NT2/D1 (cell line): ENCODE data around the gene SEC11C.
A peak's percentile ranks its signal among the peaks of the same experiment; 100 is the strongest.

Experiments
- DNase-seq: peaks from one replicate; pipeline ENCODE4 v3.0.0-alpha.2; 2011; ENCODE audit warnings: low read depth, low spot score
- H3K27me3 ChIP-seq: 2 replicates; pipeline ENCODE4 v1.6.0; 2011; ENCODE audit warnings: mild to moderate bottlenecking; ENCODE audit not compliant: insufficient read length, insufficient read depth
- H3K36me3 ChIP-seq: 2 replicates; pipeline ENCODE4 v1.6.1; 2011; ENCODE audit warnings: mild to moderate bottlenecking, low read length, mixed read lengths; ENCODE audit not compliant: insufficient read depth, insufficient read length
- H3K4me1 ChIP-seq: 2 replicates; pipeline ENCODE4 v1.5.1; 2011; ENCODE audit not compliant: insufficient read depth, insufficient read length
- H3K4me3 ChIP-seq: 2 replicates; pipeline ENCODE4 v1.5.1; 2011; ENCODE audit warnings: low read depth; ENCODE audit not compliant: insufficient read length
- H3K9ac ChIP-seq: 2 replicates; pipeline ENCODE4 v1.6.0; 2011; ENCODE audit warnings: low read depth; ENCODE audit not compliant: insufficient read length
- H3K9me3 ChIP-seq: 2 replicates; pipeline ENCODE4 v1.5.1; 2011; ENCODE audit warnings: mild to moderate bottlenecking, low read length; ENCODE audit not compliant: insufficient read depth
- SUZ12 ChIP-seq: IDR thresholded peaks from 2 replicates; pipeline ENCODE4 v1.6.1; 2011; ENCODE audit not compliant: insufficient read length, insufficient read depth; ENCODE audit errors: extremely low read depth
- YY1 ChIP-seq: IDR thresholded peaks from 2 replicates; pipeline ENCODE4 v1.6.1; 2011; ENCODE audit not compliant: insufficient read length, insufficient read depth
- ZNF274 ChIP-seq: IDR thresholded peaks from 2 replicates; pipeline ENCODE4 v1.6.1; 2011; ENCODE audit warnings: mild to moderate bottlenecking, low read depth, low read length

Gene SEC11C

DNA sequence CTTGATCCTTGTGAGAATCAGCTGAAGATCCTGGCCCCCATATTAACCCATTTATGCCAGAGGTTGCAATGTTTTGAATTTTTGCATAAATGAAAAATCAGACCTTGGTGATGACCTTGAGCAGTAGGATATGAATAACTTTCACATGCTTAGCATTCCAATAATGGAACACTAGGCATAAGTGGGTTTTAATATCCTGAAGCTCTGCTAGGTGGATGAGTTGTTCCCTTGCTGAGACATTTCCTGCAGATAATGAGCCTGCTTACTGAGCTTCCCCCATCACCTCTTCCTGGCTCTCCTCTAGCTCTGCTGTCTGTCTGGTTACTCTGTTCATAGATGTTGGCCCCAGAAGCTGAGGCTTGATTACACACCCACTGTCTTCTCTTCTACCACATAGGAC is 25.5 kb upstream of the SEC11C start:
- DNase-seq, result no peak
- no peak overlapping the region for H3K4me3 ChIP-seq
- no peaks in the 10 kb centered on the region for H3K9me3 ChIP-seq
- no peak for TF ChIP-seq YY1
- no peak for TF ChIP-seq SUZ12
- TF ChIP-seq ZNF274, result no peak
- H3K9ac ChIP-seq, result no peak overlapping the region
- no peaks in the 10 kb centered on the region for H3K4me1 ChIP-seq
- no peaks in the 10 kb centered on the region for H3K27me3 ChIP-seq
- H3K36me3 ChIP-seq, result no peaks in the 10 kb centered on the region

DNA sequence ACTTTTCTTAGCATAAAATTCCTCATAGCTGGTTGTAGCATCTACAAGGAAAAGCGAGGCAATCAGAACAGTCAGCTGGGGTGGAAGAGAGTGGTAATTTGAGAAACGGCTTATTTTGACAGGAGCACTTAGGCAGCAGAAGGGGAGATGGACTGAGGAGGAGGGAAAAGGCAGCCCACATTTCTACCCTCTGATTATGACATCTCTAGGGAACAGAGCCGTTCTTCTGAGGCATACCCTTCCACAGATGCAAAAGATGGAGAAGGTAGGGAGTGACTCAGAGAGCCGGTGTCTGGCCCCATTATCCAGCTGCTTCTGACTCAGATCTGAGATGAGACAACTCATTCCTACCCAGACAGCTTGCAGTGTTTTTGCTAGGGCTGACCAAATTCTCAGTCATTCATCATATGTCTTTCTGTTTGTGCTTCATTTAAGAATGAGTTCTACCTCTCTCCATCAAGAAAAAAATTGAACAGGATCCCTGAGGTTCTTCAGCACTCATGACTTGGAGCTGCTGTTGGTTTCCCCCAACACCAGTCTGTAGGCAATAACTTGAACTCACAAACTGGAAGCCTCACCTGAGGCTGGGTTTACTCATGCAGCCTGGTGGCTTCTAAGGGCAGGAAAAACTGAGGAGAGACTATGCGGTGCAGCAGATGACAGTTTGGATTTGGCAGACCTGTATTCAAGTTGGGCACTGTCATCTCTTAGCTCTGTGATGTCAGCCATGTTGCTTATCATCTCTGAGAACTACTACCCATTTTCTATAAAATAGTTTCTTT is 15.9 kb upstream of the SEC11C start:
- Histone ChIP-seq H3K9ac (no peak overlapping the region), H3K36me3 (no peaks in the 10 kb centered on the region), H3K9me3 (no peaks in the 10 kb centered on the region), H3K4me3 (no peak overlapping the region), H3K27me3 (no peaks in the 10 kb centered on the region), H3K4me1 (no peaks in the 10 kb centered on the region)
- no peak for TF ChIP-seq YY1
- TF ChIP-seq ZNF274, result no peak
- TF ChIP-seq SUZ12, result no peak
- DNase-seq, result no peak

DNA sequence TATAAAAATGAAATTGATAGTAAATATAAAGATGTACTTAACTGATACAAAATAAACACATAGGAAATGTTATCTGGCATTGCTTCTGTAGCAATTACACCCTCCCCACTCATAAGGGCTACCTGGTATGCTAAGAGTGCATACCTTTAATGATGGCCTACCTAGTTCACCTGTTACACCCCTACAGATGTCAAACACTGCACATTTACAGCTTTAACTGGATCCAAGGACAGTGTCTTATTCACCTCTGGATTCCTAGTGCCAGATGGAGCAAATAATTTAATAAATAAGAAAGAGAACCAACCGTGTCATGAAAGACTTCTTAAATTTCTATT is 15.3 kb upstream of the SEC11C start:
- no peaks in the 10 kb centered on the region for H3K4me1 ChIP-seq
- H3K27me3 ChIP-seq, result no peaks in the 10 kb centered on the region
- TF ChIP-seq YY1 (no peak), SUZ12 (no peak), ZNF274 (no peak)
- H3K36me3 ChIP-seq, result no peaks in the 10 kb centered on the region
- H3K4me3 ChIP-seq, result no peak overlapping the region
- H3K9me3 ChIP-seq, result no peaks in the 10 kb centered on the region
- H3K9ac ChIP-seq, result no peak overlapping the region
- DNase-seq, result no peak

DNA sequence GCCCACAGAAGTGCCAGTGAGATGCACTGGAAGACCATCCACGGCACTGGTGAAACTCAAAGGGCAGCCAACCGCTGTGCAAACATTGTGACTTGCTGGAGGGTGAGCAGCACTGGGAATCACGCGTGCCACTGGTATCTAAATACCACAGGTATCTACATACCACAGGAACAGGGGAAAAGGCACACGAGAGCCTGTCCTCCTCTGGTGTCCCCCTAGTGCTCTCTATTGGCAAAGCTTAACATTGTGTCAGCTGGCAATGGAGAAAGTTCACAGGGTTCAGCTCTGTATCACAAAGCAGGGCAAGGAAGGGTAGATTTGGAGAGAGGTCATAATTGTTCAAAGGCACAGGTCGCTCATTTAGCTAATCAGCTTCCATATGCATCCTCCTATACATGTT is 12.6 kb upstream of the SEC11C start:
- no peak overlapping the region for H3K4me3 ChIP-seq
- peaks cover 2% of the 10 kb centered on the region; the same call in 1 of the 2 replicates for H3K9me3 ChIP-seq
- H3K36me3 ChIP-seq, result no peaks in the 10 kb centered on the region
- no peaks in the 10 kb centered on the region for H3K4me1 ChIP-seq
- DNase-seq, result no peak
- H3K27me3 ChIP-seq, result no peaks in the 10 kb centered on the region
- no peak overlapping the region for H3K9ac ChIP-seq
- no peak for TF ChIP-seq ZNF274
- TF ChIP-seq SUZ12, result no peak
- TF ChIP-seq YY1, result no peak

DNA sequence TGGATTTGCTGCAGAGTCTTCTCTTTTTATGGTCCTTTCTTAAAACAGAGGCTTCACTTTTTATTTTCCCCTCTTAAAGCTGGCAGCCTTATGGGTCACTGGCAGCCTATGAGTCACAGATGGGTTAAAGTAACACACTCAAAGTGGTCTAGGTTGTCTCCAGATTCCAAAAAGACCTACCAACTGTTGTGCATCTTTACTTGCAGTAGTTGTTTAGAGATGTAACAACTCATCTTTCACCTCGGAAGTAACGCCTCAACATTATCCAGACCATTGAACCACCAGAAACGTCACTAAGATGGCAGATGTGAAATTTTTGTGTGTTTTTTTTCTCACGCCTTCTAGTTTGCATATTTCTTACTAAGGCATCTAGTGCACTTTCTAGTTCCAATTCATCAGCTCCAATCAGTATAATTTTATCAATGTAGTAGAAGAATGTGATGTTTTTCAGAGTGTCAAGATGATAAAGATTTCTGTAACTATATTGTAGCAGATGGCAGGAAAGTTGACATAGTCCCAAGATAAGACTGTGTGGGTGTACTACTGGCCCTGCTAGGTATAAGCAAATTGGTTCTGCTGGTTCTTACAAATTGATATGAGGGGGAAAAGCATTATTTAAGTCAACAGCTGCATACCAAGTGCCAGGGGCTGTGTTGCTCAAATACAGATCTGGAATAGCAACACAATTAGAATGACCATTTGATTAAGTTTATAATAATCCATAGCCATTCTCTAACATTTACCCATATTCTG is 9.6 kb upstream of the SEC11C start:
- DNase-seq, result no peak
- Histone ChIP-seq H3K4me1 (no peaks in the 10 kb centered on the region), H3K4me3 (no peak overlapping the region), H3K36me3 (no peaks in the 10 kb centered on the region), H3K27me3 (no peaks in the 10 kb centered on the region), H3K9ac (no peak overlapping the region), H3K9me3 (peaks cover 7% of the 10 kb centered on the region; the same call in 1 of the 2 replicates)
- TF ChIP-seq SUZ12 (no peak), YY1 (no peak), ZNF274 (no peak)

DNA sequence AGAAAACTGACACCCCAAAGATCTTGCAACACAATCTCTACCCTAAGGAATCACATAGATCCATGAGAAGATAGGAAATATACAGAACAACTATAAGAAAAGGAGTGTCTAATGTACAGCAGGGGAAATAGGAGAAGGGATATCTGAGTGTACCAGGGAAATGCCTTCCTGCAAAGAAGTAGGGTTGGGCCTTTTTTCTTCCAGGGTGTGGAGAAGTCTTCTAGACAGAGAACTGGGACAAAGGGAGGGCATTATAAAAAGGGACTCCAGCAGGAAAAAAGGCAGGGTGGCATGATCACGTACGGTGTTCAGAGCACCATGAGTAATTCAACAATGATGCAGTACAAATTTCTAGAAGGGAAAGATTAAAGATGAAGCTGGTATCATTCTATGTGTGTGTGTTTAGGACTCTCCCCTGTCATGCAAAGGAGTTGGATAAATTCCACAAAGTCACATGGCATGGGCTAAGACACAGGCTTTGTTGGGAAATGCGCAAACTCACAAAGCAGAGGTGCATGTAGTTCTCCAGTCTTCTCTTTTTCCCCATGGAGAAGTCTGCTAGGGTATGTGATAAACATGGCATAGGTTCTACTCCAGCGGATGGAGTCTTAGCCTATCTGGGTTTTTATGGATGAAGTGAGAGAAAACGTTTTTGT is 6.7 kb upstream of the SEC11C start:
- H3K27me3 ChIP-seq, result no peaks in the 10 kb centered on the region
- no peak overlapping the region for H3K9ac ChIP-seq
- no peak for TF ChIP-seq YY1
- no peaks in the 10 kb centered on the region for H3K4me1 ChIP-seq
- no peak for DNase-seq
- H3K4me3 ChIP-seq, result no peak overlapping the region
- no peaks in the 10 kb centered on the region for H3K36me3 ChIP-seq
- peaks cover 7% of the 10 kb centered on the region; the same call in 1 of the 2 replicates for H3K9me3 ChIP-seq

DNA sequence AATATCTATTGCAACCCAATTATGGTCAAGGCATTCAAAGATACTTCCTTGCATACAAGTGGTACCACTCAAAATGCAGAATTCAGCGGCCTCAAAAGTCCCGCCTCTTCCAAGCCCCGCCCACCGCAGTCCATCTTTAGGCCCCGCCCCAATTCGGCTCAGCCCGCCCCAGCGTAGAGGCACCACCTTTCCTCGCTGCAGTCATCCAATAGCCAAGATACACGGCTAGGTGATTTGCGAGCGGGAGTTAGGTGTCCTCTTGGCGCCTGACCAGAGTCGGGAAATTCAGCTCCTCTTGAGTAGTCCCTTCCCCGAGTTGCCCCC is 431 bp upstream of the SEC11C start:
- H3K9ac ChIP-seq, result peak overlapping the region; percentile 75
- TF ChIP-seq SUZ12 (no peak), ZNF274 (no peak), YY1 (no peak)
- peak overlapping the region; percentile 82 for H3K4me3 ChIP-seq
- H3K36me3 ChIP-seq, result no peaks in the 10 kb centered on the region
- peak; percentile 62 for DNase-seq
- no peaks in the 10 kb centered on the region for H3K9me3 ChIP-seq
- H3K4me1 ChIP-seq, result no peaks in the 10 kb centered on the region
- H3K27me3 ChIP-seq, result no peaks in the 10 kb centered on the region
